GM23338 (cell line): Measurements from ENCODE around the gene ATL2. TPM values are rescaled to one million over a fixed set of nuclear protein-coding genes. Genes with fewer than 3 reads are reported as not detected.

Source experiments
- ATAC-seq: fragments of 200-7000 bp; cut with Tn5 transposase; 3 replicates; pipeline ENCODE4 v1.9.1; 2020
- DNase-seq: peaks from one replicate; pipeline ENCODE4 v3.0.0-alpha.2; 2015; ENCODE audit warnings: low spot score
- H2AFZ ChIP-seq: fragments of 200-600 bp; sonication (generic); 2 replicates; pipeline ENCODE4 v1.8.0; 2016; ENCODE audit warnings: antibody characterized with exemption, mild to moderate bottlenecking, moderate library complexity
- H3F3A ChIP-seq: fragments of 200-600 bp; sonication (generic); replicated peaks from 2 replicates; pipeline ENCODE4 v1.8.0; 2017; ENCODE audit warnings: antibody characterized with exemption, mixed run types, low read depth
- H3K27ac ChIP-seq: fragments of 200-600 bp; sonication (generic); 2 replicates; pipeline ENCODE4 v1.6.1; 2016; ENCODE audit warnings: low read depth
- H3K27me3 ChIP-seq: fragments of 200-600 bp; sonication (generic); 2 replicates; pipeline ENCODE4 v1.8.0; 2016; ENCODE audit warnings: mild to moderate bottlenecking, mixed run types, moderate library complexity; ENCODE audit not compliant: insufficient read depth
- H3K36me3 ChIP-seq: fragments of 200-600 bp; sonication (generic); 2 replicates; pipeline ENCODE4 v1.8.0; 2016; ENCODE audit warnings: mild to moderate bottlenecking; ENCODE audit not compliant: insufficient read depth
- H3K4me1 ChIP-seq: fragments of 200-600 bp; sonication (generic); 2 replicates; pipeline ENCODE4 v1.8.0; 2016; ENCODE audit warnings: mild to moderate bottlenecking, moderate library complexity; ENCODE audit not compliant: insufficient read depth
- H3K4me2 ChIP-seq: fragments of 200-600 bp; sonication (generic); 2 replicates; pipeline ENCODE4 v1.7.1; 2017; ENCODE audit warnings: mixed run types
- H3K4me3 ChIP-seq: fragments of 200-600 bp; sonication (generic); 2 replicates; pipeline ENCODE4 v1.6.1; 2016; ENCODE audit warnings: mixed run types
- H3K79me2 ChIP-seq: fragments of 200-600 bp; sonication (generic); replicated peaks from 2 replicates; pipeline ENCODE4 v1.8.0; 2017; ENCODE audit warnings: mild to moderate bottlenecking; ENCODE audit not compliant: insufficient read depth
- H3K9me2 ChIP-seq: fragments of 200-600 bp; sonication (generic); 2 replicates; pipeline ENCODE4 v1.8.0; 2017; ENCODE audit not compliant: insufficient read depth
- H4K20me1 ChIP-seq: fragments of 200-600 bp; sonication (generic); replicated peaks from 2 replicates; pipeline ENCODE4 v1.8.0; 2017; ENCODE audit warnings: mild to moderate bottlenecking; ENCODE audit not compliant: insufficient read depth
- H3K27ac Mint-ChIP-seq: 2 replicates; pipeline ENCODE4 v1.8.0; 2020; ENCODE audit warnings: inconsistent platforms, mild to moderate bottlenecking, moderate library complexity, mixed read lengths
- H3K27me3 Mint-ChIP-seq: 3 replicates; pipeline ENCODE4 v1.8.0; 2022; ENCODE audit warnings: low read depth, mild to moderate bottlenecking, moderate library complexity, mixed read lengths, inconsistent platforms; ENCODE audit not compliant: insufficient read depth, poor library complexity
- H3K36me3 Mint-ChIP-seq: 3 replicates; pipeline ENCODE4 v1.8.0; 2021; ENCODE audit warnings: low read depth, mild to moderate bottlenecking, inconsistent platforms, moderate library complexity, mixed read lengths
- H3K4me1 Mint-ChIP-seq: 3 replicates; pipeline ENCODE4 v1.8.0; 2020; ENCODE audit warnings: mild to moderate bottlenecking, inconsistent platforms, mixed read lengths
- H3K4me3 Mint-ChIP-seq: 3 replicates; pipeline ENCODE4 v1.8.0; 2021; ENCODE audit warnings: moderate library complexity, mild to moderate bottlenecking, inconsistent platforms, mixed read lengths
- H3K9me3 Mint-ChIP-seq: 3 replicates; pipeline ENCODE4 v1.8.0; 2020; ENCODE audit warnings: moderate library complexity, mild to moderate bottlenecking, inconsistent platforms, mixed read lengths
- CREB1 ChIP-seq: fragments of 250-450 bp; sonication (Bioruptor Pico); IDR thresholded peaks from 2 replicates; pipeline ENCODE4 v1.5.0; 2020; ENCODE audit warnings: low read depth, mild to moderate bottlenecking, moderate library complexity
- EZH2 ChIP-seq: fragments of 200-600 bp; sonication (generic); IDR thresholded peaks from one replicate; pipeline ENCODE4 v1.8.0; 2017; ENCODE audit warnings: antibody characterized with exemption, mild to moderate bottlenecking, low read depth; ENCODE audit not compliant: unreplicated experiment
- EZH2phosphoT487 ChIP-seq: fragments of 200-600 bp; sonication (generic); IDR thresholded peaks from one replicate; pipeline ENCODE4 v1.8.1; 2018; ENCODE audit warnings: antibody characterized with exemption; ENCODE audit not compliant: unreplicated experiment
- JUNB ChIP-seq: IDR thresholded peaks from one replicate; pipeline ENCODE4 v1.6.1; 2016; ENCODE audit warnings: antibody characterized with exemption; ENCODE audit not compliant: unreplicated experiment
- NANOG ChIP-seq: IDR thresholded peaks from 2 replicates; pipeline ENCODE4 v1.6.1; 2016; ENCODE audit warnings: antibody characterized with exemption, borderline replicate concordance
- POLR2AphosphoS5 ChIP-seq: IDR thresholded peaks from 2 replicates; pipeline ENCODE4 v1.6.1; 2016; ENCODE audit warnings: antibody characterized with exemption, low read depth
- STAT1 ChIP-seq: IDR thresholded peaks from one replicate; pipeline ENCODE4 v1.6.1; 2016; ENCODE audit warnings: antibody characterized with exemption; ENCODE audit not compliant: unreplicated experiment
- ZNF114 ChIP-seq: fragments of 250-450 bp; sonication (Bioruptor Pico); IDR thresholded peaks from 2 replicates; pipeline ENCODE4 v1.5.0; 2020; ENCODE audit warnings: mild to moderate bottlenecking, moderate library complexity
- ZNF331 ChIP-seq: fragments of 250-450 bp; sonication (Bioruptor Pico); IDR thresholded peaks from 2 replicates; pipeline ENCODE4 v1.5.0; 2020; ENCODE audit warnings: low read depth, mild to moderate bottlenecking, moderate library complexity
- polyA plus RNA-seq: library from polyadenylated mRNA; unstranded; fragments of >200 nt; fragmentation: Nextera tagmentation; extraction: Ambion mirVana; gene quantifications from 2 replicates; pipeline ENCODE4 v1.2.1, GENCODE V29; 2016
- total RNA-seq: library from RNA; depleted of rRNA; stranded (reverse); fragments of >200 nt; shearing (Covaris generic); gene quantifications from 2 replicates; pipeline ENCODE4 v1.2.3, GENCODE V29; 2014
- TF ChIP-seq, protein P1 (sequence below), 2 experiments: fragments of 200-600 bp in 1 of 2; sonication (generic) in 1 of 2; conservative IDR thresholded peaks; 2 replicates each; pipeline versions ENCODE4 v1.5.1 to v1.6.1; 2016 to 2017; ENCODE audit warnings: antibody characterized with exemption in 2 of 2, low read depth in 2 of 2, mild to moderate bottlenecking in 2 of 2, moderate library complexity in 1 of 2
- TF ChIP-seq, protein P2 (sequence below): IDR thresholded peaks from 2 replicates; pipeline ENCODE4 v1.6.1; 2016; ENCODE audit warnings: antibody characterized with exemption
- TF ChIP-seq, protein P3 (sequence below): fragments of 250-450 bp; sonication (Bioruptor Pico); IDR thresholded peaks from 2 replicates; pipeline ENCODE4 v1.5.0; 2020; ENCODE audit warnings: mild to moderate bottlenecking, moderate library complexity
- TF ChIP-seq, protein P4 (sequence below): IDR thresholded peaks from one replicate; pipeline ENCODE4 v1.6.1; 2018; ENCODE audit warnings: antibody characterized with exemption; ENCODE audit not compliant: unreplicated experiment

Gene ATL2
- total and polyA plus RNA-seq, 2 experiments from 2014 or later = 30.2 to 140 TPM

DNA sequence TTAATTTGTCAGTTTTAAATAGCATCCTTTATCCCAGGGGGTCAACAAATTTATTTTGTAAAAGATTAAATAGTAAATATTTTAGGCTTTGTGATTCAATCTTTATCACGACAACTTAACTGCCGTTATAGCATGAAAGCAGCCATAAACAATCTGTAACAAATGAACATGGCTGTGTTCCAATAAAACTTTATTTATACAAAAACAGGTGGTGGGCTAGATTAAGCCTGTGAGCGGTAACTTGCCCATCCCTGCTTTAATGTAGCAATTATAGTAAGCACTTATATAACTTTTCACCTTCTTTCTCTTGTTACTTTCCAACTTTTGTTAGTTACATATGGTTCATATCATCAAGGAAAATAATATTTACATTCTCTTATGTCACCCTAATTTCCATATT is 121.9 kb downstream of the ATL2 start:
- no peaks in the 10 kb centered on the region for H3K27me3 ChIP-seq
- TF ChIP-seq, protein P1, sequence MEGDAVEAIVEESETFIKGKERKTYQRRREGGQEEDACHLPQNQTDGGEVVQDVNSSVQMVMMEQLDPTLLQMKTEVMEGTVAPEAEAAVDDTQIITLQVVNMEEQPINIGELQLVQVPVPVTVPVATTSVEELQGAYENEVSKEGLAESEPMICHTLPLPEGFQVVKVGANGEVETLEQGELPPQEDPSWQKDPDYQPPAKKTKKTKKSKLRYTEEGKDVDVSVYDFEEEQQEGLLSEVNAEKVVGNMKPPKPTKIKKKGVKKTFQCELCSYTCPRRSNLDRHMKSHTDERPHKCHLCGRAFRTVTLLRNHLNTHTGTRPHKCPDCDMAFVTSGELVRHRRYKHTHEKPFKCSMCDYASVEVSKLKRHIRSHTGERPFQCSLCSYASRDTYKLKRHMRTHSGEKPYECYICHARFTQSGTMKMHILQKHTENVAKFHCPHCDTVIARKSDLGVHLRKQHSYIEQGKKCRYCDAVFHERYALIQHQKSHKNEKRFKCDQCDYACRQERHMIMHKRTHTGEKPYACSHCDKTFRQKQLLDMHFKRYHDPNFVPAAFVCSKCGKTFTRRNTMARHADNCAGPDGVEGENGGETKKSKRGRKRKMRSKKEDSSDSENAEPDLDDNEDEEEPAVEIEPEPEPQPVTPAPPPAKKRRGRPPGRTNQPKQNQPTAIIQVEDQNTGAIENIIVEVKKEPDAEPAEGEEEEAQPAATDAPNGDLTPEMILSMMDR (conservative IDR thresholded peaks at IDR 0.05; ENCODE audit: low read depth in 2 of 2) = no peak
- TF ChIP-seq, protein P2, sequence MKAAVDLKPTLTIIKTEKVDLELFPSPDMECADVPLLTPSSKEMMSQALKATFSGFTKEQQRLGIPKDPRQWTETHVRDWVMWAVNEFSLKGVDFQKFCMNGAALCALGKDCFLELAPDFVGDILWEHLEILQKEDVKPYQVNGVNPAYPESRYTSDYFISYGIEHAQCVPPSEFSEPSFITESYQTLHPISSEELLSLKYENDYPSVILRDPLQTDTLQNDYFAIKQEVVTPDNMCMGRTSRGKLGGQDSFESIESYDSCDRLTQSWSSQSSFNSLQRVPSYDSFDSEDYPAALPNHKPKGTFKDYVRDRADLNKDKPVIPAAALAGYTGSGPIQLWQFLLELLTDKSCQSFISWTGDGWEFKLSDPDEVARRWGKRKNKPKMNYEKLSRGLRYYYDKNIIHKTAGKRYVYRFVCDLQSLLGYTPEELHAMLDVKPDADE = no peak
- TF ChIP-seq CREB1 (CRISPR knock-in tag) (no peak), POLR2AphosphoS5 (no peak), ZNF331 (CRISPR knock-in tag) (no peak), EZH2 (no peak), EZH2phosphoT487 (no peak), JUNB (no peak), ZNF114 (no peak), STAT1 (no peak), NANOG (no peak)
- TF ChIP-seq, protein P3, sequence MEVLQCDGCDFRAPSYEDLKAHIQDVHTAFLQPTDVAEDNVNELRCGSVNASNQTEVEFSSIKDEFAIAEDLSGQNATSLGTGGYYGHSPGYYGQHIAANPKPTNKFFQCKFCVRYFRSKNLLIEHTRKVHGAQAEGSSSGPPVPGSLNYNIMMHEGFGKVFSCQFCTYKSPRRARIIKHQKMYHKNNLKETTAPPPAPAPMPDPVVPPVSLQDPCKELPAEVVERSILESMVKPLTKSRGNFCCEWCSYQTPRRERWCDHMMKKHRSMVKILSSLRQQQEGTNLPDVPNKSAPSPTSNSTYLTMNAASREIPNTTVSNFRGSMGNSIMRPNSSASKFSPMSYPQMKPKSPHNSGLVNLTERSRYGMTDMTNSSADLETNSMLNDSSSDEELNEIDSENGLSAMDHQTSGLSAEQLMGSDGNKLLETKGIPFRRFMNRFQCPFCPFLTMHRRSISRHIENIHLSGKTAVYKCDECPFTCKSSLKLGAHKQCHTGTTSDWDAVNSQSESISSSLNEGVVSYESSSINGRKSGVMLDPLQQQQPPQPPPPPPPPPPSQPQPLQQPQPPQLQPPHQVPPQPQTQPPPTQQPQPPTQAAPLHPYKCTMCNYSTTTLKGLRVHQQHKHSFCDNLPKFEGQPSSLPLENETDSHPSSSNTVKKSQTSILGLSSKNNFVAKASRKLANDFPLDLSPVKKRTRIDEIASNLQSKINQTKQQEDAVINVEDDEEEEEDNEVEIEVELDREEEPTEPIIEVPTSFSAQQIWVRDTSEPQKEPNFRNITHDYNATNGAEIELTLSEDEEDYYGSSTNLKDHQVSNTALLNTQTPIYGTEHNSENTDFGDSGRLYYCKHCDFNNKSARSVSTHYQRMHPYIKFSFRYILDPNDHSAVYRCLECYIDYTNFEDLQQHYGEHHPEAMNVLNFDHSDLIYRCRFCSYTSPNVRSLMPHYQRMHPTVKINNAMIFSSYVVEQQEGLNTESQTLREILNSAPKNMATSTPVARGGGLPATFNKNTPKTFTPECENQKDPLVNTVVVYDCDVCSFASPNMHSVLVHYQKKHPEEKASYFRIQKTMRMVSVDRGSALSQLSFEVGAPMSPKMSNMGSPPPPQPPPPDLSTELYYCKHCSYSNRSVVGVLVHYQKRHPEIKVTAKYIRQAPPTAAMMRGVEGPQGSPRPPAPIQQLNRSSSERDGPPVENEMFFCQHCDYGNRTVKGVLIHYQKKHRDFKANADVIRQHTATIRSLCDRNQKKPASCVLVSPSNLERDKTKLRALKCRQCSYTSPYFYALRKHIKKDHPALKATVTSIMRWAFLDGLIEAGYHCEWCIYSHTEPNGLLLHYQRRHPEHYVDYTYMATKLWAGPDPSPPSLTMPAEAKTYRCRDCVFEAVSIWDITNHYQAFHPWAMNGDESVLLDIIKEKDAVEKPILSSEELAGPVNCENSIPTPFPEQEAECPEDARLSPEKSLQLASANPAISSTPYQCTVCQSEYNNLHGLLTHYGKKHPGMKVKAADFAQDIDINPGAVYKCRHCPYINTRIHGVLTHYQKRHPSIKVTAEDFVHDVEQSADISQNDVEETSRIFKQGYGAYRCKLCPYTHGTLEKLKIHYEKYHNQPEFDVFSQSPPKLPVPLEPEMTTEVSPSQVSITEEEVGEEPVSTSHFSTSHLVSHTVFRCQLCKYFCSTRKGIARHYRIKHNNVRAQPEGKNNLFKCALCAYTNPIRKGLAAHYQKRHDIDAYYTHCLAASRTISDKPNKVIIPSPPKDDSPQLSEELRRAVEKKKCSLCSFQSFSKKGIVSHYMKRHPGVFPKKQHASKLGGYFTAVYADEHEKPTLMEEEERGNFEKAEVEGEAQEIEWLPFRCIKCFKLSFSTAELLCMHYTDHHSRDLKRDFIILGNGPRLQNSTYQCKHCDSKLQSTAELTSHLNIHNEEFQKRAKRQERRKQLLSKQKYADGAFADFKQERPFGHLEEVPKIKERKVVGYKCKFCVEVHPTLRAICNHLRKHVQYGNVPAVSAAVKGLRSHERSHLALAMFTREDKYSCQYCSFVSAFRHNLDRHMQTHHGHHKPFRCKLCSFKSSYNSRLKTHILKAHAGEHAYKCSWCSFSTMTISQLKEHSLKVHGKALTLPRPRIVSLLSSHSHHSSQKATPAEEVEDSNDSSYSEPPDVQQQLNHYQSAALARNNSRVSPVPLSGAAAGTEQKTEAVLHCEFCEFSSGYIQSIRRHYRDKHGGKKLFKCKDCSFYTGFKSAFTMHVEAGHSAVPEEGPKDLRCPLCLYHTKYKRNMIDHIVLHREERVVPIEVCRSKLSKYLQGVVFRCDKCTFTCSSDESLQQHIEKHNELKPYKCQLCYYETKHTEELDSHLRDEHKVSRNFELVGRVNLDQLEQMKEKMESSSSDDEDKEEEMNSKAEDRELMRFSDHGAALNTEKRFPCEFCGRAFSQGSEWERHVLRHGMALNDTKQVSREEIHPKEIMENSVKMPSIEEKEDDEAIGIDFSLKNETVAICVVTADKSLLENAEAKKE = no peak
- TF ChIP-seq, protein P4, sequence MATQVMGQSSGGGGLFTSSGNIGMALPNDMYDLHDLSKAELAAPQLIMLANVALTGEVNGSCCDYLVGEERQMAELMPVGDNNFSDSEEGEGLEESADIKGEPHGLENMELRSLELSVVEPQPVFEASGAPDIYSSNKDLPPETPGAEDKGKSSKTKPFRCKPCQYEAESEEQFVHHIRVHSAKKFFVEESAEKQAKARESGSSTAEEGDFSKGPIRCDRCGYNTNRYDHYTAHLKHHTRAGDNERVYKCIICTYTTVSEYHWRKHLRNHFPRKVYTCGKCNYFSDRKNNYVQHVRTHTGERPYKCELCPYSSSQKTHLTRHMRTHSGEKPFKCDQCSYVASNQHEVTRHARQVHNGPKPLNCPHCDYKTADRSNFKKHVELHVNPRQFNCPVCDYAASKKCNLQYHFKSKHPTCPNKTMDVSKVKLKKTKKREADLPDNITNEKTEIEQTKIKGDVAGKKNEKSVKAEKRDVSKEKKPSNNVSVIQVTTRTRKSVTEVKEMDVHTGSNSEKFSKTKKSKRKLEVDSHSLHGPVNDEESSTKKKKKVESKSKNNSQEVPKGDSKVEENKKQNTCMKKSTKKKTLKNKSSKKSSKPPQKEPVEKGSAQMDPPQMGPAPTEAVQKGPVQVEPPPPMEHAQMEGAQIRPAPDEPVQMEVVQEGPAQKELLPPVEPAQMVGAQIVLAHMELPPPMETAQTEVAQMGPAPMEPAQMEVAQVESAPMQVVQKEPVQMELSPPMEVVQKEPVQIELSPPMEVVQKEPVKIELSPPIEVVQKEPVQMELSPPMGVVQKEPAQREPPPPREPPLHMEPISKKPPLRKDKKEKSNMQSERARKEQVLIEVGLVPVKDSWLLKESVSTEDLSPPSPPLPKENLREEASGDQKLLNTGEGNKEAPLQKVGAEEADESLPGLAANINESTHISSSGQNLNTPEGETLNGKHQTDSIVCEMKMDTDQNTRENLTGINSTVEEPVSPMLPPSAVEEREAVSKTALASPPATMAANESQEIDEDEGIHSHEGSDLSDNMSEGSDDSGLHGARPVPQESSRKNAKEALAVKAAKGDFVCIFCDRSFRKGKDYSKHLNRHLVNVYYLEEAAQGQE = no peak
- no peaks in the 10 kb centered on the region for H3F3A ChIP-seq
- H3K4me3 ChIP-seq = no peak overlapping the region
- no peaks in the 10 kb centered on the region for H3K36me3 ChIP-seq
- H3K27ac ChIP-seq = no peak overlapping the region
- ATAC-seq (no peak), DNase-seq (no peak)
- no peak overlapping the region for H2AFZ ChIP-seq
- Mint-ChIP-seq H3K9me3 (peaks cover 7% of the 10 kb centered on the region; the same call in 1 of the 3 replicates), H3K4me1 (no peaks in the 10 kb centered on the region), H3K27me3 (peaks cover 4% of the 10 kb centered on the region), H3K4me3 (no peak overlapping the region), H3K36me3 (no peaks in the 10 kb centered on the region), H3K27ac (no peak overlapping the region)
- no peaks in the 10 kb centered on the region for H3K4me1 ChIP-seq
- no peaks in the 10 kb centered on the region for H4K20me1 ChIP-seq
- H3K79me2 ChIP-seq = no peaks in the 10 kb centered on the region
- no peak overlapping the region for H3K4me2 ChIP-seq
- peaks cover 13% of the 10 kb centered on the region; the same call in 1 of the 2 replicates for H3K9me2 ChIP-seq
